IPS-11a (cell line): ENCODE data around the gene BTC.
"Not testable (repeated sequence)": the region's sequence is repeated elsewhere in the genome, so short reads cannot be mapped to it uniquely, and the experiment has no call there.

Experiments used
- H3K4me3 ChIP-seq: one replicate; pipeline ENCODE4 v1.5.1; 2013; ENCODE audit warnings: low read depth, low read length, control low read depth

Gene BTC

DNA sequence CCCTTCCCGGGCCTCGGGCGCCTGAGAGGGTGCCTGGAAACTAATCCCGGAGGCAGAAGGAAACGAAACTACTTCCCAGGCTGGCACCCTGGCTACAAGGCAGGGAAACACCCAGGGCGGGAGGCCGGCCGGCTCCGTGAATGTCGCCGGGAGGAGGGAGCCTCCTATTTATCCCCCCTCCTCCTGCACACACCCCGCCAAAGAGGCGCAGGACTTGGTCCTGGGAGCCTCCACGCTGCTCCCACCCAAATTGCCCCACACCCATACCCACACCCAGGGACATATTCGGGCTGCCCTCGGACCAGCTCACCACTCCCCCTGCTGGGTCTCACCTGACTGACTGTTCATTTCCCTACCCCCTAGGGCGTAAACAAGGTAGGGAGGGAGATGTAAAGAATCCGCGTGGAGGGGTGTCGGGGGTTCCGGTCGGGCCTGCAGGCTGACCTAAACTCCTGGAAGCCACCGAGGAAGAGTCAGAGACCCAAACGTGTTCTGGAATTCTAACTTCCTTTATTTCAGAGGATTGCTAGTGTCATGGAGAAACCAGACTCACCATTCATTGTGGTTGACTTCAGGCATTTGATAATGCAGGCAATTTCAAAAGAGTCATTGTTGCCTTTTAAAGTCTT is at the start of gene BTC:
Gene BTC, minus strand, starts transcription at position 142 of the 629 bp plus-strand sequence. CDS start 198 bp downstream, outside the sequence.
- peak within 1 kb of the TSS; percentile 56 for H3K4me3 ChIP-seq

DNA sequence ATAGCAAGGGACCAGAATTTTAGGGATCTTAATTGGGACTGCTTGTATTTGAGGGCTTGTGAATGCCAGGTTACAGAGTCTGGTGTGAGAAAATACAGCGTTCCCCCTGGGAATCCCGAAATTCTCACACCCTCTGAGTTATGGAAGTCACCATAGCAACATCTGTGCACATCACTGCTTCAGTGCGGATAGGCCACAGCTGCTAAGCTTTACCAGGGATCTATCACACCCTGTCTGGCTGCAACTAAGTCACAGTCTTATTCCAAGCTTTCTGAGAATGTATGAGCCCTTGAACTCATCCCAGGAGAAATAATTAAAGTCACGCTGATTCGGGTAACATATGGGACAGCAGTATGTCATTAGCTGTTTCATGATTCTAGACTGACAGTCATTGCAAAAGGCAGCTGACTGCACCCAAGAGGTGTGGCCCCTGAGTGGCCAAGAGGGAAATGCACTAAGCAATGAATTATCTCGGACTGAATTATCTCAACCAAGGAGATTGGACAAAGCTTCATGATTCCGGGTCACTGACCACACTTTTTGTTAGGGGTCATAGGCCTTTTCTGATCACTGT is 46.7 kb upstream of the BTC start:
- H3K4me3 ChIP-seq, result no peak overlapping the region

GRCh38 chr4:74838746-74839370 is 44.5 kb upstream of the BTC start:
- H3K4me3 ChIP-seq, result no peak overlapping the region

- H3K4me3 ChIP-seq, result no peak overlapping the region
These were observed 36.6 kb upstream of the BTC start for GRCh38 chr4:74830928-74831327.

- H3K4me3 ChIP-seq, result no peak overlapping the region
These were observed 28.9 kb upstream of the BTC start for GRCh38 chr4:74823194-74823593.

GRCh38 chr4:74822603-74823002 is 28.3 kb upstream of the BTC start:
- H3K4me3 ChIP-seq, result no peak overlapping the region

DNA sequence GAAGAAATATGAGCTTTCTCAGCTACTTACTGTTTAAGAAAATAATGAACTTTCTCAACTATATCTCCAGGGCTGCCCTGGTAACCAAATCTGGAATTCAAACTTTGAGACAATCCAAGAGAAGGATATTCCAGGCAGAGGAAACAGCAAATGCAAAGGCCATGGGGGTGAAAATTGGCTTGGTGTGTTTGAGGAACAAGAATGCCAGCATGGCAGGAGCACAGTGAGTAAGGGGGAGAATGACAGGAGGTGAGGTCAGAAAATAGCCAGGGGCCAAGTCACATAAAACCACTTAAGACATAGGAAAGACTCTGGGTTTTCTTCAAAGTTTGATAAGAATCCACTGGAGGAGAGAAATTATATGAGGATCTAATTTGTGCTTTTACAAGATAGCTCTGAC is 27.2 kb upstream of the BTC start:
- H3K4me3 ChIP-seq, result no peak overlapping the region

DNA sequence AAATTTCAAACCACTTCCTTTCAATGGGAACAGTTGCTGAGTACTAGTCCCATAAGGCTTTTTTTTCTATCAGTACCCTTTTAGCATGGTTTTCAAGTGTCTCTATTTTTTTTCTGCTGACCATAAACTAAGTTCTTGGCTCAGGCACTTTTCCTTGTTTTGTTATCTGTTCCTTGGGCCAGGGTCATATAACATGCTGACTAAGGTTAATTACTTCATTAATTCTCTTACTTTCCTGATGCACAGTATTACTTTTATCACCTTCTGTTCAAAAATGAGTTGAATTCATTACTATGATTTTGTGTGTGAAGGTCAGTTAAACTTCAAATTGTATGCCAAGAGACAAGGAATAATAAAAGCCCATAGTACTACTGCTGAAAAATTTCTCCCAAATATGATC is 19.7 kb upstream of the BTC start:
- no peak overlapping the region for H3K4me3 ChIP-seq

- H3K4me3 ChIP-seq, result not testable (repeated sequence)
These were observed 17.7 kb upstream of the BTC start for GRCh38 chr4:74812056-74812455.

GRCh38 chr4:74805601-74806000 is 11.3 kb upstream of the BTC start:
- no peak overlapping the region for H3K4me3 ChIP-seq

DNA sequence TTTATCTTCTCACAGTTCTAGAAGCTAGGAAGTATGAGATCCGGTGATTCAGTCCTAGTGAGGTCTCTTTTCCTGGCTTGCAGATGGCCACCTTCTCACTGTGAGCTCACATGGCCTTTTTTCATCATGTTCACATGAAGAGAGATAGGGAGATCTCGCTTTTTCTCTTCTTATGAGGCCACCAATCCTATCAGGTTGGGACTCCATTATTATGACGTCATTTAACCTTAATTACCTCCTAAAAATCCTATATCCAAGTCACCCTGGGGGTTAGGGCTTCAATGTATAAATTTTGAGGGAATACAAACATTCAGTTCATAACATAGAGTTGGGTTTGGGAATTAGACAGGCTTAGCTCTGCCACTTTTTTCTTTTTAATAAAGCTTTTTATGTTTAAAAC is 6.0 kb upstream of the BTC start:
- no peak overlapping the region for H3K4me3 ChIP-seq

DNA sequence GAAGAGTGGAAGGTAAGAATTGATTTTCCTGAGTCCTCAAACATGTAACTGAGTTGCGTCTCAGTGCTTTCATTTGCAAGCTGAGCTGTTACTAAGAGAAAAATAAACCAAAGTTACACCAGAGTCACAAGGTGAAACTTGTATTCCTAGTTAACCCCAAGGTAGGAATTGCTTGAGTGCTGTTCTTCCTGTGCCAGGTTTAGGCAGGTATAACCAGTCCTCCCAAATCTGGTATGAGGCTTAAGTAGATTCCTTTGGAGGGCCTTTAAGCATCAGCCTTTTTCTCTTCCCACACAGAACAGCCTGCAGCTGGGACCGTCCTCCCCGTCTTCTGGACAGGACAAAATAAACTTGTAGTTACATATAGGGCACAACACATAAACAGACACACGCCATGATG is 2.3 kb upstream of the BTC start:
- H3K4me3 ChIP-seq, result no peak overlapping the region

DNA sequence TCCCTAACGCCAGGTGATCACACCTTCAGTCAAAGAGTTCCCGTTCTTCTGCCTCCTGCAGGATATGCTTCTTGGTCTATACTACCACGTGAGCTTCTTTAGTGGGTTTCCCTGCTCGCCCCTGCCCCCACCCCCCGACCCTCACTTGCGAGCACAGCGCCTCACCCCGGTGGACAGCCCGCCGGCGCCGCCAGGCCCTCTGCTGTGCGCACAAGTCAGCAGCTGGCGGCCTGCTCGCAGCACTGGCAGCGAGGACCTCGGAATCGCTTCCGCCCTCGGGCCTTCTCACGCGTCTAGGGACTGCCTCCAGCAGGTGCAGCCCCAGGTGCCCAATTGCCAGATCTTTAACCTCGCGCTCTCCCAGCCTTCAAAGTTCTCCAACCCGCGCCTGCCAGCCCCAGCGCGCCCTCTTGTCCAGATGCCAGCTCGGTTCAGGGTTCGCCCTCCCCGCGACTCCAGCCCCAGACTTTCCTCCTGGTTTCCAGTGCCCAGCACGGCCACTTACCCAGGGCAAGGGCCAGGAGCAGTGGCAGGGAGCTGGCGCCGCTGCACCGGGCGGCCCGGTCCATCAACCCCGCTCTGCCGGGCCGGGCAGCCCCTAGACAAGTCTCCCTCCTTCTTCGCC is 454 bp downstream of the BTC start:
- H3K4me3 ChIP-seq, result peak overlapping the region; percentile 56

DNA sequence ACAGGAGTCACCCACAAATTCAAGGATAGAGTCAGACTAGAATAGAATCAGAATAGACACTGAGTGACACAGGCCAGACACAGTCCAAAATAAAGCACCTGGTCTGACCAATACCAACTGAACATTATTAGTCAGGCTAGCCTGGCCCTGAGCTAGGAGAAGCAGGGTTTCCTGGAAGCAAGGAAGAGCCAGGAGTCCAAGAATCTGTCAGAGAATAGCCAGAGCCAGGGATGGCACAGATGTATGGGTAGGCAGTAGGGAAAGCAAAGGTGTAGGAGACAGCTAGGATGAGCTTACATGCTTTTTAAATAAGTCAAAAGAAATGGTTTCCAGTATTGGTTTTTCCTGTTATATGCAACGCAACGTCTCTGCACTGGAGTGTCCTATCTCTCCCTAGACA is 3.7 kb downstream of the BTC start:
- H3K4me3 ChIP-seq, result no peak overlapping the region

DNA sequence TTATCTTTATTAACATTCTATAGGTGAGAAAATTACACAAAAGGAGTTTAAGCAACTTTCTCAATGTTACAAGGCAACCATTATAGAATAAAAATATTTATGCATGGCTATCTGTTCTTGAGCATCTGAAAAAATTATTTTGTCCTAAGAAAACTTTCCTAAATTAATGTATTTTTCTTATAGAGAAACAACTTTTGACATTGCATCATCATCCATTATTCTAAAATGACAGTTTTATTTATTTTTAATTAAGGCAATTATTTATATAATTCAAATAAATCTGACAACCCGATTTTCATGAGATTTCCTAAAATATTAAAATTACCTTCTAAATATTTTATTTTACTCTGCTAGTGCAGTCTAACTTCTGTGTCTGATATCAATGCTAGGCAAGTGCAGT is 4.8 kb downstream of the BTC start:
- no peak overlapping the region for H3K4me3 ChIP-seq

DNA sequence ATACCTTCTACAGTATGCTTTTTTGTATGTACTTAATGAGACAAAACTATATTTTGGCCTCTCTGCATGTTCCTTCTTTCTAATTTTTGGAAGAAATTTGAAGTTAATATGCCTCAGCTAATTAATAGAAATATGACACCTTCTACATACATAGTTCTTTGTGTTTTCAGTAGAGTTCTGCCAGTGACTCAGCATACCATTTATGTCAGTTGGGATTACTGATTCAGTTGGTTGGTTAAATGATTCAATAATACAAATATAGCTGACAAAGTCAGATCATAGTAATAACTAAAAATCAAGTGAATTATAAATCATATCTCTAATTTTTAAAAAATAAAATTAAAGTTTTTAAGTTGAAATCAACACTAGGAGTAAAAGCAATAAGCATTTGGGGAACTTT is 16.8 kb downstream of the BTC start:
- H3K4me3 ChIP-seq, result no peak overlapping the region

DNA sequence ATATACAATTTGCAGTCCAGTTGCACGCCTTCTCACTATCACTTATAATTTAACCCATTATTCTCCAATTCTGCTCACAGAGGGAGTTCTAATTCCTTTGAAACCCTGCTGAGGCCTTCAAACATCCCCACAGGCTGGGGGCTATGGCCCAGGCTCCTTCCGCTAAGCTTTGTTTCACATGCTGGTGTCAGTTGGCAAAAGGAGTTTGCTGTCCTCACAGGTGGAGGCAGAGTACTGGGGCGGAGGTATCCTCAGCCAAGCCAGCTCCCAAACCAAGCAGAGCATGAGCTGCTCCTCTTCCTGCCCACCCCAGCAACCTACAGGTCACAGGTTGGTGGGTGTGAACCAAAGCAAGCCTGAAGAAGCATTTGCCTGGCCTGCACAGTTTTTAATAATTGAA is 21.5 kb downstream of the BTC start:
- no peak overlapping the region for H3K4me3 ChIP-seq

DNA sequence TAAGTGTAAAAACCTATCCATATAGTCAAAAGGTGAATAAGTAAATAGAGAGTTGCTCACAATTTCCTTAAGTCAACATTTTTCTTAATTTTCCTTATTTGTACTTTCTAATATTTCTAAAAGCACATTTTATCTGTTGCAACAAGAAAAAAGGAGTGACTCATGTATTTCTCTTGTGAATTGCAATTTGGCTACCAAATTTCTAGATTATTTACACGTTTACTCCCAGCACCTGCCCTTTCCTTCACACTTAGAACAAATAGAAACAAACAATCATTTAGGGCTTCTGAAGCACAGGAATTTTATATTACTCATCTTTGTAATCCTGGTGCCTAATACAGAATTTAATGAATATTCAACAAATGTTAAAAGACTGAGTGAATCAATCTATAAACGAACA is 22.2 kb downstream of the BTC start:
- H3K4me3 ChIP-seq, result no peak overlapping the region

DNA sequence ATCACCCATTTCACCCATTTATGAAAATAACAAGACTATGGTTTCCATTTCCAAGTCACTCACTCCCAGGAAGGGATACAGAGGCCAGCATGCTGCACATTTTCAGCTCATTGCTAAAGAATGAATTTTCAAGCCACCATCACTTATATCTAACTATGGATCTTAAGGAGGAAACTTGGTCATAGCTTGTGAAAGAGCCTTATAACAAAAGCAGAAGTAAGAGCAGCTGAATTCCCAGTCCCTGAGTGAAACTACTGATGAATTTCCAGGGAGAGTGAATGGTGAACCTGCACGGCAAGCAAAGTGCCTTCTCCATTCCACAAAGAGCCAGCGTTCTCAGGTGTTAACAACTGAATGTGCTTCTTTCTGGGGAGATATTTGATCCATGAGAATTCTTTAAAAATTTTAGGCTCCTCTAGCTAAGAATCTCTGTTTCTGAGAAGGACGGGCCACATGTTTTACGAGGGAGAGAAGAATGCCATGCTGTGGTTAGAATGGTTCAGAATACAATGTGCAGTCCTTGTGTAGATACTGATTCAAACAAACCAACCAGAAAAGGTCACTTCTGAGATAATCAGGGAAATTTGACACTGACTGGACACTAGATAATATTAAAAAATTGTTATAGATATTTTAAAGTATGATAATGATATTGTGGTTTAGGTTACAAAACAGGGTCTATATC is 24.0 kb downstream of the BTC start:
- no peak overlapping the region for H3K4me3 ChIP-seq

GRCh38 chr4:74768857-74769525 is 25.3 kb downstream of the BTC start:
- no peak overlapping the region for H3K4me3 ChIP-seq

GRCh38 chr4:74764119-74764518 is 30.2 kb downstream of the BTC start:
- no peak overlapping the region for H3K4me3 ChIP-seq
